ENCODE results near the gene EHF. TPM values are rescaled to one million over a fixed set of nuclear protein-coding genes. Genes with fewer than 3 reads are reported as not detected.
A peak's percentile ranks its signal among the peaks of the same experiment; 100 is the strongest.

EHF gene
- total and polyA plus RNA-seq, 9 of the 15 experiments (the other 6 are each of a cell fraction or from before 2014, with no cell fraction given) = 0.04 to 0.54 (median 0.37) TPM

DNA sequence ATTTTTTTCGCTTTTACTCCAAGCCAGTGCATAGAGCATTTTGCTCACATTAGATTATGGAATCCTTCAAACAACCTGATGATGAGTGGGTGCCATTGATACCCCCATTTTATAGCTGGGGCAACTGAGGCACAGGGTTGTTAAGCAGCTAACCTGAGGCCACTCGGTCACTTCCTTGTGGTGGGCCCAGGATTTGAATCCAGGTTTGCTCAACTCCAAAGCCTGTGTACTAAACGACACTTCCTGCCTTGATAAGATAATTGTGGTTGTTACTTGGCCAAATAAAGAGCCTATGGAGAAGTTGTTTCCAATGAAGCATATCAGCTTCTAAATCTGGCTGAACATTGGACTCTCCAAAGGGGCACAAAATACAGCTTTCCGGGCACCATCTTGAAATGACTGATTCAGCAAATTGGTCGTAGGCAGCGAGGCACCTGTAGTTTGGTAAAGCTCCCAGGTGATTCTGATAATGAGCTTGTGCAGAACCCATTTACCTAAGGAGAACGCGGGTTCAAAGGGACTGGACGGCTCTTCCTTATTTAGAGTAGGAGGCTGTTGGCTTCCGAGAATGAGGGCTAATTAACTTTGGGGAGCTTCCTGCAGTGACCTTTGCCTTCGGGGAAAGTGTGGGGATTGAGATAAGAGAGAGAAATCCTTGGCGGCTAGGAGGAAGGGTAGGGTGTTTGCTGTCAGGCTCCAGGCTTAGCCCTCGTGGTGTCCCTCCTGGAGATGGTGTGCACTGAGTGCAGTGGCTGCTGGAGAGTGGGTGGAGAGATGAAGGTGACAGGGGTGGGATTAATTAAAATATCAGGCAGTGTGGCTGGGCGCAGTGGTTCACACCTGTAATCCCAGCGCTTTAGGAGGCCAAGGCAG, 17.5 kb upstream of the EHF start (continued):
- TF ChIP-seq NFE2 (IDR thresholded peaks at IDR 0.05; ENCODE audit: low read depth) (peak; percentile 21; the same call in 1 of the 2 replicates), ZBTB8A (IDR thresholded peaks at IDR 0.05; ENCODE audit: partially characterized antibody) (no peak), DDX20 (tag; IDR thresholded peaks at IDR 0.05; ENCODE audit: low read depth) (peak; percentile 23; the same call in 1 of the 2 replicates), LCOR (CRISPR knock-in tag; IDR thresholded peaks at IDR 0.05) (peak; percentile 92), ELF2 (CRISPR knock-in tag; IDR thresholded peaks at IDR 0.05) (0 out of 2 replicates have a peak, but pooled peaks have one; percentile 41), KLF1 (tag; IDR thresholded peaks at IDR 0.05) (no peak), MTF1 (CRISPR knock-in tag; IDR thresholded peaks at IDR 0.05; ENCODE audit: borderline replicate concordance) (no peak), SAFB (IDR thresholded peaks at IDR 0.05; ENCODE audit: borderline replicate concordance, low read depth, low read length) (no peak), COPS2 (conservative IDR thresholded peaks at IDR 0.05) (no peak), MECOM (CRISPR knock-in tag; IDR thresholded peaks at IDR 0.05) (peak; percentile 14; the same call in 1 of the 2 replicates), GATAD2B (IDR thresholded peaks at IDR 0.05; ENCODE audit: borderline replicate concordance) (peak; percentile 92), HNRNPH1 (optimal IDR thresholded peaks at IDR 0.05; ENCODE audit: low read depth, low read length) (no peak), ZNF384 (IDR thresholded peaks at IDR 0.05; ENCODE audit: low read depth, low read length) (no peak), JUNB (CRISPR knock-in tag; conservative IDR thresholded peaks at IDR 0.05) (no peak), FOS (IDR thresholded peaks at IDR 0.05; ENCODE audit: extremely low read depth, insufficient read length) (no peak), ZNF79 (CRISPR knock-in tag; IDR thresholded peaks at IDR 0.05; ENCODE audit: low read depth) (no peak), ZNF217 (CRISPR knock-in tag; IDR thresholded peaks at IDR 0.05) (no peak)
- TF ChIP-seq, protein P1, sequence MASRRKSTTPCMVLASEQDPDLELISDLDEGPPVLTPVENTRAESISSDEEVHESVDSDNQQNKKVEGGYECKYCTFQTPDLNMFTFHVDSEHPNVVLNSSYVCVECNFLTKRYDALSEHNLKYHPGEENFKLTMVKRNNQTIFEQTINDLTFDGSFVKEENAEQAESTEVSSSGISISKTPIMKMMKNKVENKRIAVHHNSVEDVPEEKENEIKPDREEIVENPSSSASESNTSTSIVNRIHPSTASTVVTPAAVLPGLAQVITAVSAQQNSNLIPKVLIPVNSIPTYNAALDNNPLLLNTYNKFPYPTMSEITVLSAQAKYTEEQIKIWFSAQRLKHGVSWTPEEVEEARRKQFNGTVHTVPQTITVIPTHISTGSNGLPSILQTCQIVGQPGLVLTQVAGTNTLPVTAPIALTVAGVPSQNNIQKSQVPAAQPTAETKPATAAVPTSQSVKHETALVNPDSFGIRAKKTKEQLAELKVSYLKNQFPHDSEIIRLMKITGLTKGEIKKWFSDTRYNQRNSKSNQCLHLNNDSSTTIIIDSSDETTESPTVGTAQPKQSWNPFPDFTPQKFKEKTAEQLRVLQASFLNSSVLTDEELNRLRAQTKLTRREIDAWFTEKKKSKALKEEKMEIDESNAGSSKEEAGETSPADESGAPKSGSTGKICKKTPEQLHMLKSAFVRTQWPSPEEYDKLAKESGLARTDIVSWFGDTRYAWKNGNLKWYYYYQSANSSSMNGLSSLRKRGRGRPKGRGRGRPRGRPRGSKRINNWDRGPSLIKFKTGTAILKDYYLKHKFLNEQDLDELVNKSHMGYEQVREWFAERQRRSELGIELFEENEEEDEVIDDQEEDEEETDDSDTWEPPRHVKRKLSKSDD (conservative IDR thresholded peaks at IDR 0.05; ENCODE audit: low read length) = no peak
- TF ChIP-seq, protein P2, sequence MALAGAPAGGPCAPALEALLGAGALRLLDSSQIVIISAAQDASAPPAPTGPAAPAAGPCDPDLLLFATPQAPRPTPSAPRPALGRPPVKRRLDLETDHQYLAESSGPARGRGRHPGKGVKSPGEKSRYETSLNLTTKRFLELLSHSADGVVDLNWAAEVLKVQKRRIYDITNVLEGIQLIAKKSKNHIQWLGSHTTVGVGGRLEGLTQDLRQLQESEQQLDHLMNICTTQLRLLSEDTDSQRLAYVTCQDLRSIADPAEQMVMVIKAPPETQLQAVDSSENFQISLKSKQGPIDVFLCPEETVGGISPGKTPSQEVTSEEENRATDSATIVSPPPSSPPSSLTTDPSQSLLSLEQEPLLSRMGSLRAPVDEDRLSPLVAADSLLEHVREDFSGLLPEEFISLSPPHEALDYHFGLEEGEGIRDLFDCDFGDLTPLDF (CRISPR knock-in tag; IDR thresholded peaks at IDR 0.05) = no peak
- TF ChIP-seq, protein P3, sequence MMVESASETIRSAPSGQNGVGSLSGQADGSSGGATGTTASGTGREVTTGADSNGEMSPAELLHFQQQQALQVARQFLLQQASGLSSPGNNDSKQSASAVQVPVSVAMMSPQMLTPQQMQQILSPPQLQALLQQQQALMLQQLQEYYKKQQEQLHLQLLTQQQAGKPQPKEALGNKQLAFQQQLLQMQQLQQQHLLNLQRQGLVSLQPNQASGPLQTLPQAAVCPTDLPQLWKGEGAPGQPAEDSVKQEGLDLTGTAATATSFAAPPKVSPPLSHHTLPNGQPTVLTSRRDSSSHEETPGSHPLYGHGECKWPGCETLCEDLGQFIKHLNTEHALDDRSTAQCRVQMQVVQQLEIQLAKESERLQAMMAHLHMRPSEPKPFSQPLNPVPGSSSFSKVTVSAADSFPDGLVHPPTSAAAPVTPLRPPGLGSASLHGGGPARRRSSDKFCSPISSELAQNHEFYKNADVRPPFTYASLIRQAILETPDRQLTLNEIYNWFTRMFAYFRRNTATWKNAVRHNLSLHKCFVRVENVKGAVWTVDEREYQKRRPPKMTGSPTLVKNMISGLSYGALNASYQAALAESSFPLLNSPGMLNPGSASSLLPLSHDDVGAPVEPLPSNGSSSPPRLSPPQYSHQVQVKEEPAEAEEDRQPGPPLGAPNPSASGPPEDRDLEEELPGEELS (CRISPR knock-in tag; IDR thresholded peaks at IDR 0.05; ENCODE audit: borderline replicate concordance) = no peak
- TF ChIP-seq, protein P4, sequence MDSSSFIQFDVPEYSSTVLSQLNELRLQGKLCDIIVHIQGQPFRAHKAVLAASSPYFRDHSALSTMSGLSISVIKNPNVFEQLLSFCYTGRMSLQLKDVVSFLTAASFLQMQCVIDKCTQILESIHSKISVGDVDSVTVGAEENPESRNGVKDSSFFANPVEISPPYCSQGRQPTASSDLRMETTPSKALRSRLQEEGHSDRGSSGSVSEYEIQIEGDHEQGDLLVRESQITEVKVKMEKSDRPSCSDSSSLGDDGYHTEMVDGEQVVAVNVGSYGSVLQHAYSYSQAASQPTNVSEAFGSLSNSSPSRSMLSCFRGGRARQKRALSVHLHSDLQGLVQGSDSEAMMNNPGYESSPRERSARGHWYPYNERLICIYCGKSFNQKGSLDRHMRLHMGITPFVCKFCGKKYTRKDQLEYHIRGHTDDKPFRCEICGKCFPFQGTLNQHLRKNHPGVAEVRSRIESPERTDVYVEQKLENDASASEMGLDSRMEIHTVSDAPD (CRISPR knock-in tag; IDR thresholded peaks at IDR 0.05) = no peak

All from K562 (cell line).